Right ventricle myocardium inferior (tissue), 1 donor: ENCODE measurements around the gene LRIG1. TPM values are rescaled to one million over a fixed set of nuclear protein-coding genes. Genes with fewer than 3 reads are reported as not detected.

Experiments
- ATAC-seq: fragments of 200-7000 bp; cut with Tn5 transposase; one replicate; pipeline ENCODE4 v1.9.1; 2020; ENCODE audit warnings: mild to moderate bottlenecking, moderate library complexity
- DNase-seq: peaks from one replicate; pipeline ENCODE4 v3.0.0; 2021; ENCODE audit errors: missing footprints
- intact Hi-C: fragments of 100-400 bp; cut with DNase I; formaldehyde crosslinking; loops from one replicate; pipeline ENCODE4 v1.11.0; 2022
- total RNA-seq: library from RNA; stranded (reverse); fragmentation: NEBNext Ultra II Directional; extraction: Animal tissue kit (Norgen Biotek cat#: 25700); gene quantifications from one replicate; pipeline ENCODE4 v1.2.1, GENCODE V29; 2021
- donor health status: DM: no; HTN: yes; CAD: no; lungs with severe emphysema.

Gene LRIG1
- total RNA-seq, 1 donor from 2014 or later = 93.8 TPM

DNA sequence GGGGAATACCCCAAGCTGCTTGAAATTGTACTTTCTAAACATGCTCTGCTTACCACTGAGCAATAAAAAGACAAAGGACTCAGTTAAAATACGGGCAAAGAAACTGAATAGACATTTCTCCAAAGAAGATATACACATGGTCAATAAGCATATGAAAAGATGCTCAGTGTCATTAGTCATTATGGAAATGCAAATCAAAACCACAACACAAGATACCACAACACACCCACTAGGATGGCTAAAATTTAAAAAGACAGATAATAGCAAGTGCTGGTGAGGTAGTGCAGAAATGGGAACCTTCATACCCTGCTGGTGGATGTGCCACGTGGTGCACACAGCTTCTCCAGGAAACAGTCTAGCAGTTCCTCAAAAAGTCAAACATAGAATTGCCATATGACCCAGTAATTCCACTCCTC is 21.3 kb downstream of the LRIG1 start:
- no peak for DNase-seq
- no peak for ATAC-seq
- intact Hi-C loops = no loop called here

DNA sequence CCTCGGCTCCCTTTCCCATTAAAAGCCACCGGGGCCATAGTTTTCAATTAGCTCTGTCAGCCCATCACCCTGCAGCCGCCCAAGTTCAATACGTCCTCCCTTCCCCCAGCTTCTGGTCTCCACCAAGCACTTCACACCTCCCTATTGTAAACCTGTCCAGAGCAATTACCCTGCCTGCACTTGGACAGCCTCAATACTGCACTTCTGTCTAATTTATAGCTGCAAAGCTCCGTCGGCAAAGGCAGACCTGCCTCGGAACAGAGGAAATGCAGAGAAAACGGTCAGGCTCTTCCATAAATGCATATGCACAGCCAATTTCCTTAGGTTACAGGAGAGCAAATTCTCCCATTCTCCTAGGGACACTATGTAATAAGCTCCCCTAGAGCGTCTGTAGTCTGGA is 21.9 kb downstream of the LRIG1 start:
- DNase-seq = no peak
- intact Hi-C loops = no loop called here
- no peak for ATAC-seq

DNA sequence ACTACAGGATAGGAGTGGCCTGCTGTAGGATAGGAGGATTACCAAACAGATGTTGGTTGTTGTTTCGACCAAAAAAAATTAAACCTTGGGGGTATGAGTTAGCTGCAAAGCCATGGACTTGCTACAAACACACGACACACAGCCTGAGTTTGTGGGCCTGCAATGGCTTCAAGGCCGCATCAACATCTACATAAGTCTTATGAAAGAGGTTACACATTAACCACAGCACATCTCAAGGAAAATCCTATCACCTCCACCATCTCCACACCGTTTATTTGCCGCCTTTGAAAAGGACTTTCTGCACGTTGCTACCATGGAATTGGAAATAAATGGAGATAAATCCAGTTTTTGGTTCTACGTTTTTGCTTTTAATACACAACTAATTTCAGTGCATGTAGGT is 23.0 kb downstream of the LRIG1 start:
- ATAC-seq = no peak
- DNase-seq = no peak
- intact Hi-C loops = no loop called here

DNA sequence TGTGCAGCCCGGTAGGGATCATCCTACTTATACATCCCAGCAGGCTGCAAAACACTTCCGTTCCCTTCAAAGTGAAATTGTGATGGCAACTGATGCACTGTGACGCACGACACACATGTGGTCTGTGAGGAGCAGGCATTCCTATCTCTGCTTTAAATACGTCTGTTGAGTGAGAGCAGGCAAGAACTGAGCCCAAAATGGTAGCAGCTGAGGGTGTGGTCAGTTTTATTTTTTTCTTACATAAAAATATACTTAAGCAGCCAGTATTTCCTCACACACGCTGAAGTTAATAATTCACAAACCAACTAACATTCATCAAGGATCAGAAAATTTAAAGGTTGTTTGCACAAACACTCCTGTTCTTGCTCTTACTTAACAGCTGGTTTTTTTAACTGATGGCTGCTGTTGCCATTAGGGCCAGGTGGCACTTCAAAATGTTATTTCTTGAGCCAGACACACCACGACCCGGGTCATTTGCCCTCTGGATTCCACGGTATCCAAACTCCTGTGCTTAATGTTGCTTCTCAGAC is 23.9 kb downstream of the LRIG1 start:
- intact Hi-C loops = no loop called here
- ATAC-seq = no peak
- no peak for DNase-seq

DNA sequence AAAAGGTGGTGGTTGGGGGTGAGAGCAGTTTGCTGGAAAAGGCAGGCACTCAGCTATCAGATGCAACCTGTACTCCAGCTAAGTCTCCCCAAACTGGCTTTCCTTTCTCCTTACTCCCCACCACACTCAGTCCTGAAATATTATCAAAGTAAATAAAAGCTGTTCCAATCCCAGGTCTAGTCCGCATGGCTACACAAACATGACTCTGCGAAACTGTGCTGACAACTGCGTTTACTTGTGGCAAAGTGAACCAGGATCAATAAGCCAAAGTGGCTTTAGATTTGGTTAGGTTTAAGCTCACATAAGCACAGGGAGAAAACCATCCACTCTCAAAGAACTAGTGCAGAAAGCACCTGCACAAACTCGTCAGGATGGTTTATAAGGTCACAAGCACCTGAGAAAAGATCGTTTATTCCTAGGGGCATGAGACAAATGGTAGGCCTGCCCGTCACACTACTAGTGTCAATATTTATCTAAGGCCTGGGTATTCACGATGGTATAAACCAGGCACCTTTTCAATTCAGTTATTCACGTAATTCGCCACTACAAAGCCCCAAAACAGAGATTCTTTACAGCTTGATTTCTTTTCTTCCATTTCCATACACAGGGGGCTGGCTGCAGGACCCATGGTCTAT is 25.3 kb downstream of the LRIG1 start:
- DNase-seq = no peak
- intact Hi-C loops = no loop called here
- no peak for ATAC-seq

DNA sequence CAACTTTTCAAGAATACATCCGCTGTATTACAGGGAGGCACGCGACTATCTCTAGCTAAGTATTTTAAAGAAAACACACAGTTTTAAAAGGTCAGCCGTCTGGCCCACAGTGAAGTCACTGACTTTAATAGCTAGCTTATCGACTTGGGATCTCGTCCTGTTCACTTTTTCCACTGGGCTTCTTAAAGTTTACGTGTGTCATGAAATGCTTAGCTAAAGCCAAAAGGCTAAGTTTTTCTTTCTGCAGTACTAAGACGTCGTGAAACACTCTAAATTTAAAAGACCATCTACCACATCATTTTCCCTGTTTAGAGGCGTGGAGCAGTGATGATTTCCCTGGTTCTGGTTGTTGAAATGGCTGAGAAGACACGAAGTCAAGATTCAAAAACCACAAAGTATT is 27.1 kb downstream of the LRIG1 start:
- intact Hi-C loops = no loop called here
- ATAC-seq (no peak), DNase-seq (no peak)

DNA sequence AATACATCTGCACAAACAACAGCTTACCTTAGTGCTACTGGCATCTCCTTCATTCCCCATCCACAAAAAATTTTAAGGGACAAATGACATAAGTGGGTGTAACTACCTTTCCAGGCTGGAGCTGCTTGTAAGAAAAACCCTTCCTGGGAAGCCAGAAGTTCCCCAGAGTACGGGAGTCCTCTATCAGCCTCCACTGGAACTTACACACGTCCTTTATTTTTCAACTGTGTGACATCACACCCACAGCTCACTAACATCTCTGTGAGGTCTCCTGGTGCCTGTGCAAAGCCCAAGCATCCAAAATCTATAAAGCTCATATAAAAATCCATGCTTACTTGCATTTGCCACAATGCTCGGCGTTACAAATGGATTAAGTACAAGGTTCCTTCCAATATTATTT is 27.6 kb downstream of the LRIG1 start:
- DNase-seq = no peak
- ATAC-seq = no peak
- intact Hi-C loops = no loop called here

DNA sequence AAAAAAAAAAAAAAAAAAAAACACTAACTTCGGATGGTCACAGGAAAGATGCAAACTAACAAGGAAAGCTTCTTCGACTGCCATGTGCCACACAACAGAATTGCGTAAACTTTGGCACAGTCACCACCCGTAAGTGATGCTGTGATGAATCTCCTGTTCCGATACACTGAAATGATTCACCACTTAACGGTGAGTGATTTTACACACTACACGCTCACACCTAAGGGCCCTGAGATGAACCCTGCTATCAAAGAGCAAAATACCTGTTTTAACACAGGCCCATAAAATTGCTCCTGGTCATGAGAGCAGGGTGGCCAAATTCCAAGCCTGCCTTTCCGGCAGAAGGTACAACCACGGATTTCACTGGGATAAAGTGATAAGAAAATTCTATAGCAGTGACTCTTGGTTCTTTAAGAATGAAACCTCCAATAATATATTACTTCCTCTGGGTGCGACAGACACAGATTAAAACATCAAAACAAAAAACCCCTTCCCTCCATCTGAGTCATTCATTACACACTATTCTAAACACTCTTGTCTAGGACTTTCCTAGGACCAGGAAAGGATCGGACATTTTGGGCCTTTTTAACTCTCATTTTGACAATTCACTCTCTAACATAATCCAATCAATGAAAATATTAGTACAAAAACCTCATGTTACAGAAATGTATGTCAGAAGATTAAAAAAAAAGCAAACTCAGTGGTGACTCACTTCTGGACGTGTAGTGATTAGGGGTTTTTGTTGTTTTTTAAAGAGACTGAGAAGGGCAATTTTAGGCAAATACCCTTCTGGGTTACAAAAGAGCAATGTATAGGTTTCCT is 28.3 kb downstream of the LRIG1 start:
- ATAC-seq = no peak
- intact Hi-C loops = no loop called here
- DNase-seq = no peak

DNA sequence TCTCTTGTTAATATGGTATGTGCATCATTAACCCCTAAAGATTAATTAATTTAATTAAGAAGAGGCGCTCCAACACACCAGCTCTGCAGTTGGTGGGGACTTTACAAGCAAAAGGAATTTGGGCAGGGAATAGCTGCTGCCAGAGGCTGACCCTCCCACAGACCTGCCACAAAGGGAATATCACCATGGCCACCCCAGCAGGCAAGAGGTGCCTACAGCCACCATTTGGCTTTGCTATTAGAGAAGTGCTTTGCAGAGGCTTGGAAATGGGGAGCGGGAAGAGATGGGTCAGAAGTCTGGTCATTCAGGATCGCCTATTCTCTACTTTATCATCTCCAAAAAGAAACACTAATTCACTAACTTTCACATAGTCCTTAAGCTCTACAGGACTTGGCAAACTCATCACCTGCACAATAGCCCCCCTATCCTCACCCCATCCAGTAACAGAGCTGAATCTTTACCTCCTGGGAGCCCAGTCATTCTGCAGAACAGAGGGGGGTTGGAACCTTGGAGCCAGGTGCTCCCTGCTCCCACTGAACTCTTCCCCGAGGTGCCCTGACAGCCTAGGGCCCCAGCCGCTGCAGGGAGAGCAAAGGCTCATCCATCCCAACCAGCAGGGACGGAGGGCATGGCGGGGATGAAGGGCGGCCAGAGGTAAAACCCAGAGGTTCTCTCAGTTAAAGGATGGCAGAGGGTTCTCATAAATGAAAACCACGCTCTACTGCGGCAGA is 29.7 kb downstream of the LRIG1 start:
- intact Hi-C loops = no loop called here
- DNase-seq (no peak), ATAC-seq (no peak)

DNA sequence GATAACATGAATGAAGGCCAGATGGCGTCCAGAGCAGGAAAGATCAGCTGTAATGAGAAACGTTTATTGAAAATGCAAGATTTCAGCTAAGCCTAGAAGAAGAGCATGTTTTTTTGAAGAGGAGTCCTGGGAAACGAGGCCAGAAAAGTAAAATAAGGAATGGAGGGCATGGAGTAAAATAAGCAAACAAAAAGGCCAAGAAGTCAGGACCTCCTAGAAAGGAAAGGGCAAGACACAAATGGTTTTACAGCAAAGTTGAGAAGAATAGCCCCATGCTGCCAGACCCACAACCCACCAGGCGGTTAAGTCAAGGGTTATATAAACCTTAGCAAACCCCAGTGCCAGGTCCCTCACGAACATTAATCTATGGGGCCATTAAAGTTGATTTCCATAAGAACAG is 30.5 kb downstream of the LRIG1 start:
- intact Hi-C loops = no loop called here

DNA sequence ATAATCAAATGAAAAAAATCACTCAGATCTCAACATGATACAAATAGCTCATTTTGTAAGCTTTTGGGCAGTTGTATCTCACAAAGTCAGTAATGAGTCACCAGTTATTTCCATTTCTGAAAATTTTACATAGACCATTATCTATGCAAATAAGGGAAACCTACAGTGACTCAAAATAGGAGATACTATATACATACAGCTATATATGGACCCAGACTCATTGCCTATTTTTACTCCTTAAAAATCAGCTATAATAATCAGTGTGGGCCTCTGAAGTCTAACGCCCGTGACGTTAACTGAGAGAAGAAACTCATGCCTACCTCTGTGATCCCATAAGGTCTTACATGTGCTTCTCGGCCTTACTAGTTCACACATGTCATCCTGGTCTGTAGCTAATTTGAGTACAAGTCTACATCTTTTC is 31.6 kb downstream of the LRIG1 start:
- ATAC-seq (no peak), DNase-seq (no peak)
- intact Hi-C loops = no loop called here

More for the DNA sequence above, 30.5 kb downstream of the LRIG1 start:
- DNase-seq (no peak), ATAC-seq (no peak)

DNA sequence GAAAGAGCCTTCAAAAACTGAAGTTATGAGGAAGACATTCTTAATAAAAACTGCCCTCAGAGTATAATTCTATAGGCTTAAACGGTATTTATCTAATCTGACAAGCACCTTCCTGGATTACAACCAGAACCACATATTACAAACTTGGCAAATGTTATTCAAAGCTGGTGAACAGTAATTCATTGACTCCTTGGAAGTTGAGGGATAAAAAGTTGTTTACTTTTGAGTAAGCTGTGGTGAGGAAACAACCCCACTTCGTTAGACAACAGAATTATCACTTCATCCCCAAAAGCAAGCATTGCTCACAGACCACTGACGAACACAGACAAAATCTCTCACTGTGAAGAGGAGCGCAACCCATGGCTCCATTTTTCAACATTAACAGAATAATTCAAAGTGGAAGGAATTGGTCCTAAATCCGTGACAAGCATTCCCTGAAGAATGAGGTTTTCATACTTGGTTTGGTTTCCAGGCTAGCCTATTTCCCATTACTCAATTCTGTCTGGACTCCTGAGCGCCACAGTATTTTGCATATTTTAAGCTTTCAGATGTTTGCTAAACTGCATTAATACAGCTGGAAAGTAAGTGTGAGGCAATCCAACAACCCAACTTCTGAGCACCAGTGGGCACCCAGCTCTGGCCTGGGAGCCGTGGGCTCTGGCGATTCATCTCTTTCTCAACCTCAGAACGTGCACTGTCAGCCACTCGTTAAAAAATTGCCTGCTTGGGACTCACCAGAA is 32.7 kb downstream of the LRIG1 start:
- no peak for ATAC-seq
- intact Hi-C loops = no loop called here
- DNase-seq = no peak

DNA sequence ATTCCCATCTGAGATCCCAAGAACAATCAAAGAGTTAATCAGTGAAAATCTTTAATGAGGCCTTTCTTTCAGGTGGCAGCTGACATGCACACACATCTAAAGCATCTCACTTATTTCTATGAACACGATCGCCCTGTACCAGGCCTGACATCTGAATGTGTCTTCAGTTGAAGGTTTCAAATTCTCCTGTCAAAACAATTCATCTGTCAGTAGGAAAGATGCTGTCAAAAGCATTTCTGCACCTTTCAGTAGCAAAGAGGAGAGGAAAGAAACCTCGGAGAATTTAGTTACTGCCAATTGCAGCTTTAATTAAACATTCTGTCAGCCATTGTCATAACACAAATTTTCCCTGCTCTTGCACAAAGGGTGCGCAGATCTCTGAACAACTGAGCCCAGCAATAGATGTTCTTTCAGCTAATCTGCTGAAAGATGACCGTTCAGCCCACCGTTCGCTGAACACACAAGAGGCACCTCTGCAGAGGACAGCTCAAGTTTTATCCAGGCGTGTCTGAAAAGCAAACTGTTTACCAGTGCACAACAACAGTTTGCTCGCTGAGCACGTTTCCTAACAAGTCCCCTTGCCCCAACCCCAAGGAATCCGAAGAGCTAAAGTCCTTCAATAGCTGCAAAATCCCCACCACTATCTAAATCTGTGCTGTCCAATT is 34.1 kb downstream of the LRIG1 start:
- intact Hi-C loops = no loop called here
- no peak for DNase-seq
- ATAC-seq = no peak

DNA sequence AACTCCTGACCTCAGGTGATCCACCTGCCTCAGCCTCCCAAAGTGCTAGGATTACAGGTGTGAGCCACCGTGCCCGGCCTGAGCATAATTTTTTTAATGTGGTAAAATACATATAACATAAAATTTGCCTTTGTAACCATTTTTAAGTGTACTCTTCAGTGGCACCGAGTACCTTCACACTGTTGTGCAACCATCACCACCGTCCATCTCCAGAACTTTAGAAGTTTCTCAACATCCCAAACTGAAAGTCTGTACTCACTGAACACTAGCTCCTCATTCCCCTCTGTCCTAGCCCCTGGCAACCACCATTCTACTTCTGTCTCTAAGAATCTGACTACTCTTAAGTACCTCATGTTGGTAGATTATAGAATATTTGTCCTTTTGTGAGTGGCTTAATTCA is 35.2 kb downstream of the LRIG1 start:
- ATAC-seq (no peak), DNase-seq (no peak)
- intact Hi-C loops = no loop called here

DNA sequence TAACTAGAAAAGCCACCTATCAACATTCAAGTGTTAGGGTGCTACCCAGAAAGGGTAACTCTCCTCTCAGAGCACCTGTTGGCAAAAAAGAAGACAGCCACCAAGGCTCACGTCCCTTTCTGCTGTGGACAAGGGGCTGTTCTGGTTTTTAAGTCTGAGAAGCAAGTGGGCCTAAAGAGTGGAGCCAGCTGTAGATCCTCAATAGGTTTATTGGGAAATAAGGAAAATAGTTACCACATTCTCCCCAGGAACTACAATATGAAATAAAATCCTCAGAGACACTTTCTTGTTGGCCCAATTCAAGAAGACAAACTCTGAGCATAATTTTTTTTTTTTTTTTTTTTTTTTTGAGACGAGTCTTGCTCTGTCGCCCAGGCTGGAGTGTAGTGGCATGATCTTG is 35.8 kb downstream of the LRIG1 start:
- no peak for DNase-seq
- intact Hi-C loops = no loop called here
- ATAC-seq = peak; percentile 65

DNA sequence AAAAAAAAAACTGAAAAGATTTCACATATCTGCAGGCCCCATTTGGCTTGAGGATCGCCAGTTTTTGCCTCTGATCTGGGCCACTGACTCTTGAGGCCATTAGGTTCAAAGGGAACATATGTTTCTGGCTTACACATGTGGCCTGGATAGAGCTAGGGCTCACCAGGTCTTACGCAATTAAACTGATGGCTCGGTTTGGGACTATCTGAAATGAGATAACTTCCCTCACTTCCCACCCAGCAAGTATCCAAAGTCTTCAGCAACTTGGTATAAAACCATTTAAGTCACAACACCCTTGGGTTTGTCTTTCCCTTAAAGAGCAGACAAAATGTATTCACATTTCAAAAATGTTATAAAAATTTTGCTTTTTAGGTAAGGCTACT is 36.3 kb downstream of the LRIG1 start:
- intact Hi-C loops = no loop called here
- ATAC-seq = peak; percentile 84
- DNase-seq = no peak

DNA sequence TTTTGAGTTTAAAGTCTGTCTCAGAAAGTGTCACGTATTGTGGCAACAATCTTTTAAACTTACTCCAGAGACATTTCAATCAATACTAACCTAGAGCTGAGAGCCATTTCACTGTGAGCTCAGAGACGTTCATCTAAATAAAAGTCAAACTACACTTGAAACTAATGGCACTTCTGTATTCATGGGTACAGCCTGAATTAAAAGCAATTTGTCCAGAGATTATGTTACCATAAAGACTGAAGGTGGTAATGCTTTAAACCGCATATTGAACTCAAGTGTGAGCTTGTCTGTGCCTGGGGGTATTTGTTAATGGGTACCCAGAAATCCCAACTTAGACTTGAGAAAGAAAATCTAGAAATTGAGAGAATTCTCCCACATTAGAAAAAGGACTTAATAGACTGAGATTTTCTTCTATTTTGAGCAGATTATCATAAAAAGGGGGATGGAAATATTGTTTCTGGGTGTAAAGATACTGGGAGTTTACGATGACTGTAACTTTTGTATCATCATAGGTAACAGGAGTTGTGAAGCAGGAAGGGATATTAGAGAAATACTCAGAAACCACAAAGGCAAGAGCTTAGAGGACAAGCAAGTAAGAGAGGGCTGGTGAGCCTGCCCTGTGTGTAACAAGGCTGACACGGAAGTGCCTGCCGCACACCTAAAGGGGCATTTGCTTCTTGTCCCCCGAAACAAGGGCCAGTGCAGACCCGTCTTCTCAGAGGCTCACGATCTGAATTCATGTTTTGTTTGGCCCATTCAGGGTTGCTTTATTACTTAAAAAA is 36.9 kb downstream of the LRIG1 start:
- DNase-seq (no peak), ATAC-seq (no peak)
- intact Hi-C loops = no loop called here

DNA sequence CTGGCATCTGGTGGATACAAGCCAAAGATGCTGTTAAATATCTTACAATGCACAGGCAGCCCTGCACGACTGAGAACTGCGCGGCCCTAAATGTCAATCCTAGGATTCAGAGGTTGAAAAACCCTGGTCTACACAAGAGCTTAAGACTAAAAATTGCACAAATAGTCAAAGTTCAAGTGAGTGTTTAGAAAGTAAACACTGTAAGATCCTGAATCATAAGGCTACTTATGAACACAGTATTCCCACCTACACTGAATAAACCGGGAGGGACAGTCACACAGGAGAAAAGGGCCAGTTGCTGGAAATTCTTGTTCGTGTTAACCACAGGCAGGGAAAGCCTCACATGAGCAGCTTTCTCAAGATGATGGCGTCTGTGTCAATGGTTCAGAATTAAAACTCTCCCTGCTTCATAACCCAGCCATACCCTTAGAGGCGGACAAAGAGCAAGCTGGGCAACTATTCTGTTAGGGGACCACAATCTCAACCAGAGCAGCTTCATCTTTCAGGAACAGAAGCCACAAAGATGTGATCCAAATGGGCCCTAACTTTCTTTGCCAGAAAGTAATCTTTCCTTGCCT is 37.7 kb downstream of the LRIG1 start:
- DNase-seq (no peak), ATAC-seq (no peak)

More for the DNA sequence above, 37.7 kb downstream of the LRIG1 start:
- intact Hi-C loops = no loop called here
